ENCODE measurements around the gene CNNM4. TPM values are rescaled to one million over a fixed set of nuclear protein-coding genes. Genes with fewer than 3 reads are reported as not detected.

CNNM4 gene
- total RNA-seq, 2 donors from 2014 or later: 8.7 to 8.9 TPM

GRCh38 chr2:96830044-96830562, 69.4 kb downstream of the CNNM4 start:
- Mint-ChIP-seq H3K36me3 (peaks cover 5 to 8% of the 10 kb centered on the region in 2 donors), H3K9me3 (no peaks in the 10 kb centered on the region), H3K27ac (peak overlapping the region in 1 of 2 donors; percentile 18)
- no peak for ATAC-seq
- no peak for DNase-seq (ENCODE audit: low spot score in 2 of 2)

DNA sequence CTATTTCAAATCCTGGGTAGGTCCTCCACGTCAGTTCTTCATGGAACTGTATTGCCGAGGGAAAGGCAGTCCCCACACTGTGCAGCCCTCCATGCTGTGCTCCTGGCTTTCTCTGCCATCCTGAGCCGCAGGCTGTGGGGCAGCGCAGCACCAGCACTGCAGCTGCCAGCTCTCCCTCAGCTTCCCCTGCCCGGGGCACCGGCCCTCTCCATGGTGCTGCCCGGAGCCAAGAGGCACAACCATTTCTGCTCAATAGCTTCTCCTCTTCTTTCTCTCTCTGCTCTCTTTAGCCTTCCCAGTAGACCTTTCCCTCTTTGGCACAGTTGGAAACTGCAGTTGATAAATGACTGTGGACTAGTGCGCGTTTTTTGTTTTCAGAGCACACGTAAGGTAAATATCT, 71.0 kb downstream of the CNNM4 start:
- no peak for DNase-seq (ENCODE audit: low spot score in 2 of 2)
- Mint-ChIP-seq H3K36me3 (peaks cover 5 to 8% of the 10 kb centered on the region in 2 donors), H3K27ac (no peak overlapping the region), H3K9me3 (no peaks in the 10 kb centered on the region)
- no peak for ATAC-seq

DNA sequence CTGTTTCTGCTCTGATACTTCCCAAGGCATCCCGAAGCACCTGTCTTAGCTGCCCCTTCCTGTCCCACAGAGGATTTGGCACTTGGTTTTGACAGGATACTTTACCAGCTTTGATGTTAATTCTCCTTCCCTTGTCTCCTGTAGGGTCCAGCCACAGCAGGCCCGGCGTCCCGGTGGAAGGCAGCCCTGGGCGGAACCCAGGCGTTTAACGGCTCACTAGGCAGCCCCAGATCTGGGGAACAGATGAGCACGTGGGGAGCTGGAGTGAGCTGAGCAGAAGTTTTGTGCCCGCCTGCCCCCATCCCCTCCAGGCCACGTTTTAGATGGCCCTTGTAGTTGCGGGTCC, 71.7 kb downstream of the CNNM4 start:
- Mint-ChIP-seq H3K27ac (peak overlapping the region in 1 of 2 donors; percentile 70), H3K9me3 (no peaks in the 10 kb centered on the region), H3K36me3 (peaks cover 5 to 8% of the 10 kb centered on the region in 2 donors)
- no peak for ATAC-seq
- no peak for DNase-seq (ENCODE audit: low spot score in 2 of 2)

GRCh38 chr2:96832754-96833507, 72.2 kb downstream of the CNNM4 start:
- Mint-ChIP-seq H3K9me3 (no peaks in the 10 kb centered on the region), H3K36me3 (peaks cover 5 to 8% of the 10 kb centered on the region in 2 donors), H3K27ac (peak overlapping the region in 1 of 2 donors; percentile 70)
- ATAC-seq (no peak), DNase-seq (ENCODE audit: low spot score in 2 of 2) (no peak)

- no peak overlapping the region for H3K27ac Mint-ChIP-seq
- ATAC-seq: no peak
- H3K9me3 Mint-ChIP-seq: no peaks in the 10 kb centered on the region
- DNase-seq (ENCODE audit: low spot score in 2 of 2): no peak
- peaks cover 0 to 3% of the 10 kb centered on the region in 2 donors for H3K36me3 Mint-ChIP-seq
Observed at GRCh38 chr2:96835830-96836229, 75.1 kb downstream of the CNNM4 start.

DNA sequence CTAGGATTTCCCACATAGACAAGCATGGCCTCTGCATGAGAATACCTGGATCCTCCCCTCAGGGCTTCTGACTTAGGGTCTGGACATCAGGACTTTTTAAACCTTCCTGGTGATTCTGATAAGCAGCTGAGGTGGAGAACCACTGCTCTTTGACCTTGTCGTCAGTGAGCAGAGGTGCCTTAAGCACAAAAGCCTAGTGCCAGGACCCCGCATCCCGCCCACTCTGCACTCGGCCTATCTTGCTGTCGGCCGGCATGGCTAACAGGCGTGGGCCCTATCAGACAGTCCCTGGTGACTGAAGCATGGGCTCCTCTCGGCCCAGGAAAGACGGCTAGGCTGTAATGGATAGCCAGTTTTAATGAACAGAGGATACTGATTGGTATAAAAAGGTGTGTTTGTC, 76.9 kb downstream of the CNNM4 start:
- ATAC-seq (no peak), DNase-seq (ENCODE audit: low spot score in 2 of 2) (no peak)
- H3K27ac Mint-ChIP-seq: no peak overlapping the region
- H3K9me3 Mint-ChIP-seq: no peaks in the 10 kb centered on the region
- H3K36me3 Mint-ChIP-seq: peaks cover 0 to 6% of the 10 kb centered on the region in 2 donors

DNA sequence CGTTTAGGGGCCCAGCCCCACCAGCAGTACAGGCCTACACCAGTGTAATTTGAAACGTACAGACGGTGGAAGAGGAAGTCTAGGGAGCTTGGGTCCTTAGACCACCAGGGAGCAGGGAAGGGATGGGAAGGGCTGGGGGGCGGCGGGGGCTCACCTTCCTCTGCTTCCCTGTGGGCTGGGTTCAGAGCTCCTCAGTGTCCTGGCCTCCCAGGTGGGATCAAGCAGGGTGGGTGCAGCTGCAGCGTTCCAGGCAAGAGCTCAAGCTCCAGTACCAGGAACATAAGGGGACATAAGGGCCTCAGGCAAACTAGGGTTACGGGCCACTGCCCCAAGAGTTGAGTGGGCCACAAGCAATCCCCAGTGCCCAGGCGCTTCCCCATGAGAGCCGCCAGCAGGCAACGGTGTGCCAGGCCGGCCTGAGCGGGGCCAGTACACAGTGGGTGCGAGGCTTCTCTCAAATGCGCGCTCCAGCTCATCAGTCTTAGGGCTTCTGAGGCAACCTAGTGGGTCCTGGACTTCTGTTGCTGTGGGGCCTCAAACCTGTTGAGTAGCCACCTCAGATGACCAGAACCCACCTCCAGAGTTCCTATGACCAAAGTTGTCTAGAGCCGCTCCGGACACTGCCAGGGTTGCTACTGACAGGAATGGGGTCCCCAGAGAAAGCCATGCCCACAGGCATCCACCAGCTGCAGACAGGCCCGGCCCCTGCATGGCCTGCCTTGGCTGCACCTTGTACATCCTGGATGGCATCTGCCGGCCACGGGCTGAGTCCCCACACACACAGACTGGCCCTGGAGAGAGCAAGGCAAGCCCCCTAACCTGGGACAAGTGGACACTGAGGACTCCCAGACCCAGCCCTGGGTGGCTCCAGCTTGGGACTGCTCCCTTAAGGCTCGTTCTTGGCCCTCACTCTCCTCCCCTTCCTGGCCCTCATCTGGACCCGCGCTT, 77.9 kb downstream of the CNNM4 start:
- no peaks in the 10 kb centered on the region for H3K9me3 Mint-ChIP-seq
- H3K27ac Mint-ChIP-seq: no peak overlapping the region
- peaks cover 0 to 6% of the 10 kb centered on the region in 2 donors for H3K36me3 Mint-ChIP-seq
- no peak for DNase-seq (ENCODE audit: low spot score in 2 of 2)
- no peak for ATAC-seq

DNA sequence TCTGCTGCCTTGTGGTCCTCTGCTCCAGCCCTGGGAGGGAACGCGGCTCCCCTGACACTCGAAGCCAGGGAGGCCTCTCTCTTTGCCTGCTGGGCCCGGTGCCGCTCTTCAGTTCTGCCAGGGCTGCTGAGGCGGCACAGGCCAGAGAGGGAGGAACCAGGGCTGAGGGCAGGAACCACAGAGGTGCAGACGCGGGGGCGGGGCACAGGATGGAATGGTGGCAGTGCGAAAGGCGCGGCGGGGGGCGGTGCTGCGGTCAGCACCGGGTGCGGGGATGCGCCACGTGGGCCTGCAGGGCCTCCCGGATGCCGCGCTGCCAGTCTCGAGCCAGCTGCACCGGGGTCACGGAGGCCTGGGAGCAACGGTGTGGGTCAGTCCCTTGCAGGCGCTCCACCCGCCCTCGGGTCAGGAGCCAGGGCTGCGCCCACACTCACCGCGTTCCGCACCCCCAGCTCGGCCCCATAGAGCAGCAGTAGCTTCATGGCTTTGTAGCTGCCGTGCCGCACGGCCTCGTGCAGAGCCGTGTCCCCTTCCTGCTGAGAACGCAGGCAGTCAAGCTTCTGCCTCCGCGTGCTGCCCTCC, 78.7 kb downstream of the CNNM4 start:
- no peak overlapping the region for H3K27ac Mint-ChIP-seq
- no peaks in the 10 kb centered on the region for H3K9me3 Mint-ChIP-seq
- peaks cover 0 to 6% of the 10 kb centered on the region in 2 donors for H3K36me3 Mint-ChIP-seq
- ATAC-seq (peak; percentile 87 to 94), DNase-seq (ENCODE audit: low spot score in 2 of 2) (peak; percentile 68 to 83)

DNA sequence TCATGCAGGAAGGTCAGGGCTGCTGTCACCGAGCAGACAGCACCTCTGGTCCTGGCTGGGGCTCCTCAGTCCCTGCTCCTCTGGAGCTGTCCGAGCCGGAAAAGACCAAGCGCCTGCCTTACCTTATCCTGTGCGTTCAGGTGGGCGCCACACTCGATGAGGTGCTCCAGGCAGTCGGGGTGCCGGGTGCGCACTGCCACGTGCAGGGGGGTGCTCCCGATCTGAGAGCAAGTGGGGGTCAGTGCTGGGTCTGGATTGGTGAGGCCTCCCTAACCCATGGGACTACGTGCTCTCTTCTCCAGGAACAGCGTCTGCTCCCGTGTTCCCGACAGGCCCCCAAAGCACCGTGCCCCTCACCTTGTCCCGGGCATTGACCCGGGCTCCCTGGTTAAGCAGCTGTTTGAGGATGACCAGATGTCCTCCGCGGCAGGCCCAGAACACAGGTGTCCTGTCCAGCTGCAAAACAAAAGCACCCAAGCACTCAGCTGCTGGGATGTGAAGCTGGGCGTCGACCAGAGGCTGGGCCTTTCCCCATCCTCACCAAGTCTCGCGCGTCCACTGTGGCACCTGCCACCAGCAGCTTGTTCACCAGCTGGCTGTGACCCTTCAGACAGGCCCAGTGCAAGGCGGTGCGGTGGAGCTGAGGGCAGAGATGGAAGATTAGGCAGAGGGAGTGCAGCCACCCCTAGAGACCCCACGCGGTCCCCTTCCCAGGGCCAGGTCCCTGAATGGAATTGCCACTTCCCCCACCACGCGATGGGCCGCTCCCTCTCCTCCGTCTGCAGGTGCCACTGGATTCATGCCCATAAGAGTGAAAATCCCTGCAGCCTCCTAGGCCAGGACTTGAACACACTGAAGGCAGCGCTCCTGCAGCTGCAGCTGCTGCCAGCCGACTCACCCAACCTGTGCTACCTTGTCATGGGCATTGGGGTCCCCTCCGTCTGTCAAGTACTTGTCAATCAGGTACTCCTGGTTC, 79.5 kb downstream of the CNNM4 start:
- Mint-ChIP-seq H3K36me3 (peaks cover 0 to 6% of the 10 kb centered on the region in 2 donors), H3K9me3 (no peaks in the 10 kb centered on the region), H3K27ac (no peak overlapping the region)
- ATAC-seq (no peak), DNase-seq (ENCODE audit: low spot score in 2 of 2) (no peak)

GRCh38 chr2:96841701-96842495, 81.2 kb downstream of the CNNM4 start:
- peak overlapping the region in 1 of 2 donors; percentile 82 for H3K27ac Mint-ChIP-seq
- H3K36me3 Mint-ChIP-seq: peaks cover 0 to 6% of the 10 kb centered on the region in 2 donors

DNA sequence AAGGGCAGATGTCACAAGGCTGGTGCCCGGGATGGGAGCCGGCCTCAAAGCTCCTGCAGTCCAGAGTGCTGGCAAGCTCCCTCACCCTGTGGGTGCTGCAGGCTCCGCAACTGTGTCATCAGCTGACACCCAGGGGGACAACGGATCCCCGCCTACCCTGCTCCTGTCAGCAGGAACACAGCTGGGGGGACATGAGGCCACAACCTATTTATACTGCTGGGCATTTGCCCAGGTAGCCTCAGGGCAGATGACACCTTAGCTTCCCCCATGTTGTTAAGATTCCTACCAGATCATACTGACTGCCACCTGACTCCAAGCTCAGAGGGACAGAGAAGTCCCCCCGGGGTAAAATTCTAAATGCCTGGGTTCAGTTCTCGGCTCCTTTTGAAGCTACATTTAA, 81.9 kb downstream of the CNNM4 start:
- H3K27ac Mint-ChIP-seq: peak overlapping the region in 1 of 2 donors; percentile 82
- no peaks in the 10 kb centered on the region for H3K9me3 Mint-ChIP-seq

More at GRCh38 chr2:96841701-96842495, 81.2 kb downstream of the CNNM4 start:
- no peaks in the 10 kb centered on the region for H3K9me3 Mint-ChIP-seq
- no peak for ATAC-seq
- no peak for DNase-seq (ENCODE audit: low spot score in 2 of 2)

GRCh38 chr2:96843538-96844268, 83.0 kb downstream of the CNNM4 start, which contains the start of gene ANKRD23:
Gene ANKRD23, minus strand, starts transcription at chr2:96844021. Its CDS starts 29 bp downstream, at chr2:96843992.
- Mint-ChIP-seq H3K36me3 (peaks cover 0 to 6% of the 10 kb centered on the region in 2 donors), H3K27ac (peak within 1 kb of the TSS in 1 of 2 donors; percentile 45), H3K9me3 (no peaks in the 10 kb centered on the region)
- ATAC-seq (no peak), DNase-seq (ENCODE audit: low spot score in 2 of 2) (no peak)

More for the DNA sequence above, 81.9 kb downstream of the CNNM4 start:
- H3K36me3 Mint-ChIP-seq: peaks cover 0 to 6% of the 10 kb centered on the region in 2 donors
- DNase-seq (ENCODE audit: low spot score in 2 of 2) (no peak), ATAC-seq (no peak)

DNA sequence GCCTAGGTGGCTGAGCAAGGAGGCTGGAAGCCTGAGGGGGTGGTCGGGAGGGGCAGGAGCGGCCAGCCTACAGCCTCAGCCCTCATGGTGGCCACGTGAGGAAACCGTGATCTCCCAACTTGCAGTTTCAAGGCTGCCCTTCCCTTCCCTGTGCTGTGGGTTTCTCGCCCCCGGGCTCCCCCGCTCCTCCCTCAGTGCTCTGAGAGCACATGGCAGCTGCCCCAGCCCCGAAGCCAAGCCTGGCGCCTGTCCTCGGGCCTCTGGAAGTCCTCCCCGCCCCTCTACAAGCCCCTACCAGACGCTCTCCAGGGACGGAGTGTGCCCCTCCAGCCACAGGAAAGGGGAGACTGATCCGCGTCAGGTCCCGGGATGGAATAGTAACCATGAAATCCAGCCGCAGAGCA, 83.7 kb downstream of the CNNM4 start:
- H3K36me3 Mint-ChIP-seq: peaks cover 0 to 6% of the 10 kb centered on the region in 2 donors
- ATAC-seq: no peak
- H3K27ac Mint-ChIP-seq: no peak overlapping the region
- H3K9me3 Mint-ChIP-seq: no peaks in the 10 kb centered on the region
- DNase-seq (ENCODE audit: low spot score in 2 of 2): no peak

GRCh38 chr2:96846825-96847224, 86.1 kb downstream of the CNNM4 start:
- Mint-ChIP-seq H3K36me3 (peaks cover 0 to 4% of the 10 kb centered on the region in 2 donors), H3K9me3 (no peaks in the 10 kb centered on the region), H3K27ac (no peak overlapping the region)
- DNase-seq (ENCODE audit: low spot score in 2 of 2) (no peak), ATAC-seq (no peak)

Data from activated naive CD4-positive, alpha-beta T cell treated with anti-CD3 and anti-CD28 coated beads, Interleukin-2, amount 50 U/mL, for 72 hours (primary cell).